ENCODE measurements around the gene PARP16.

- no peak for TF ChIP-seq POLR2A (IDR thresholded peaks at IDR 0.05)
- TF ChIP-seq CTCF (IDR thresholded peaks at IDR 0.05), result no peak
Observed at GRCh38 chr15:65331811-65332210, 45.1 kb upstream of the PARP16 start.

All from sigmoid colon (tissue), 3 donors.